Islet precursor cell (in vitro differentiated cells): ENCODE measurements around the gene UBE2K.
"Not testable (repeated sequence)": the region's sequence is repeated elsewhere in the genome, so short reads cannot be mapped to it uniquely, and the experiment has no call there.

ENCODE experiments used
- DNase-seq: peaks from one replicate; pipeline ENCODE4 v3.0.0-alpha.2; 2018

Gene UBE2K

GRCh38 chr4:39731908-39732307 is 34.0 kb downstream of the UBE2K start:
- DNase-seq, result no peak

- DNase-seq, result no peak
Measured at GRCh38 chr4:39732728-39733127, 34.8 kb downstream of the UBE2K start.

GRCh38 chr4:39739591-39739990 is 41.7 kb downstream of the UBE2K start:
- not testable (repeated sequence) for DNase-seq

GRCh38 chr4:39741401-39741800 is 43.5 kb downstream of the UBE2K start:
- DNase-seq, result no peak

- DNase-seq, result no peak
Measured at GRCh38 chr4:39745920-39746319, 48.0 kb downstream of the UBE2K start.

GRCh38 chr4:39750216-39750615 is 52.3 kb downstream of the UBE2K start:
- DNase-seq, result no peak

GRCh38 chr4:39754309-39754708 is 56.4 kb downstream of the UBE2K start:
- no peak for DNase-seq

- DNase-seq, result no peak
Measured at GRCh38 chr4:39756159-39756558, 58.2 kb downstream of the UBE2K start.

- no peak for DNase-seq
Measured at GRCh38 chr4:39758176-39758575, 60.2 kb downstream of the UBE2K start.

GRCh38 chr4:39759569-39759968 is 61.6 kb downstream of the UBE2K start:
- DNase-seq, result no peak

GRCh38 chr4:39761005-39761667 is 63.2 kb downstream of the UBE2K start:
- DNase-seq, result no peak

- no peak for DNase-seq
Measured at GRCh38 chr4:39763714-39764572, 66.0 kb downstream of the UBE2K start.

- no peak for DNase-seq
Measured at GRCh38 chr4:39770005-39770404, 72.1 kb downstream of the UBE2K start.

- no peak for DNase-seq
Measured at GRCh38 chr4:39770471-39770870, 72.5 kb downstream of the UBE2K start.

GRCh38 chr4:39770969-39771724 is 73.2 kb downstream of the UBE2K start:
- no peak for DNase-seq

- not testable (repeated sequence) for DNase-seq
Measured at GRCh38 chr4:39781988-39782387, 84.1 kb downstream of the UBE2K start.

GRCh38 chr4:39785083-39785482 is 87.1 kb downstream of the UBE2K start:
- DNase-seq, result no peak

- DNase-seq, result no peak
Measured at GRCh38 chr4:39786838-39787237, 88.9 kb downstream of the UBE2K start.

- no peak for DNase-seq
Measured at GRCh38 chr4:39792128-39792527, 94.2 kb downstream of the UBE2K start.

- no peak for DNase-seq
Measured at GRCh38 chr4:39792529-39792928, 94.6 kb downstream of the UBE2K start.

- not testable (repeated sequence) for DNase-seq
Measured at GRCh38 chr4:39792976-39793375, 95.0 kb downstream of the UBE2K start.

GRCh38 chr4:39802005-39802404 is 104.1 kb downstream of the UBE2K start:
- DNase-seq, result no peak

GRCh38 chr4:39808231-39808749 is 110.4 kb downstream of the UBE2K start:
- DNase-seq, result no peak
